Esophagus squamous epithelium (tissue), 5 donors: ENCODE measurements around the gene CENPM. TPM values are rescaled to one million over a fixed set of nuclear protein-coding genes. Genes with fewer than 3 reads are reported as not detected.

Source experiments
- DNase-seq: peaks from one replicate; lab custom pipeline; 2025; lab: John Stamatoyannopoulos, UW
- H3K27ac ChIP-seq, 4 donors: fragments of 200-600 bp; sonication (generic); one replicate each; pipeline ENCODE4 v1.5.1; 2016 to 2019; ENCODE audit warnings: mild to moderate bottlenecking in 1 of 4
- H3K27me3 ChIP-seq, 4 donors: fragments of 200-600 bp; sonication (generic); 1 replicate in 3 of 4; 2 replicates in 1 of 4; pipeline versions ENCODE4 v1.5.1 to v1.6.0; 2017 to 2021; ENCODE audit warnings: antibody characterized with exemption in 1 of 4
- H3K36me3 ChIP-seq, 3 donors: fragments of 200-600 bp; sonication (generic); one replicate each; pipeline ENCODE4 v1.5.1; 2016 to 2019
- H3K4me1 ChIP-seq, 3 donors: fragments of 200-600 bp; sonication (generic); one replicate each; pipeline ENCODE4 v1.5.1; 2017 to 2019
- H3K4me3 ChIP-seq, 4 donors: fragments of 200-600 bp; sonication (generic); 1 replicate in 3 of 4; 2 replicates in 1 of 4; pipeline ENCODE4 v1.5.1; 2016 to 2019; ENCODE audit warnings: mild to moderate bottlenecking in 2 of 4, moderate library complexity in 1 of 4
- H3K9me3 ChIP-seq, 3 donors: fragments of 200-600 bp; sonication (generic); one replicate each; pipeline ENCODE4 v1.5.1; 2016 to 2019
- CTCF ChIP-seq, 6 experiments: fragments of 450-650 bp in 4 of 6; fragments of 200-600 bp in 2 of 6; sonication (generic) in 2 of 6; IDR thresholded peaks; one replicate each; pipeline ENCODE4 v1.5.1; 2016 to 2019; ENCODE audit warnings: antibody characterized with exemption in 6 of 6, mild to moderate bottlenecking in 4 of 6, moderate library complexity in 4 of 6
- POLR2A ChIP-seq, 4 donors: fragments of 450-650 bp; IDR thresholded peaks; one replicate each; pipeline ENCODE4 v1.6.1; 2017; ENCODE audit warnings: antibody characterized with exemption in 4 of 4, mild to moderate bottlenecking in 4 of 4, moderate library complexity in 3 of 4
- WGBS, 2 donors: methylation state at CpG; one replicate each; pipeline ENCODE4 v1.1.5; 2018; 5-methylcytosine and 5-hydroxymethylcytosine counted together
- intact Hi-C: fragments of 100-400 bp; cut with DNase I; formaldehyde crosslinking; loops from one replicate; pipeline ENCODE4 v1.15.0; 2022
- small RNA-seq, 4 donors: library from RNA; depleted of rRNA; stranded (forward); fragments of <200 nt; gene quantifications; one replicate each; pipeline ENCODE3, GENCODE V24; 2016
- total RNA-seq, 4 donors: library from RNA; depleted of rRNA; stranded (reverse); fragments of >200 nt; gene quantifications; one replicate each; pipeline ENCODE4 v1.1.0, GENCODE V29; 2016
- donor health status: DM: yes; HTN: yes; CAD: no.

Gene CENPM
- total RNA-seq, 4 donors from 2014 or later, result 6.9 to 12.6 (median 10.5) TPM

GRCh38 chr22:41893591-41894375 lies 53.2 kb downstream of the CENPM start:
- no peak for DNase-seq
- Histone ChIP-seq H3K9me3 (no peaks in the 10 kb centered on the region), H3K27ac (no peak overlapping the region), H3K4me3 (no peak overlapping the region), H3K36me3 (peaks cover 41 to 100% (median 59%) of the 10 kb centered on the region in 3 donors), H3K4me1 (no peaks in the 10 kb centered on the region), H3K27me3 (no peaks in the 10 kb centered on the region)
- WGBS, 2 donors, result 75 to 84% methylated on average over 6 to 7 of the region's 7 CpGs
- intact Hi-C loops, result no loop called here
- TF ChIP-seq POLR2A (IDR thresholded peaks at IDR 0.05) (no peak), CTCF (IDR thresholded peaks at IDR 0.05) (no peak)

DNA sequence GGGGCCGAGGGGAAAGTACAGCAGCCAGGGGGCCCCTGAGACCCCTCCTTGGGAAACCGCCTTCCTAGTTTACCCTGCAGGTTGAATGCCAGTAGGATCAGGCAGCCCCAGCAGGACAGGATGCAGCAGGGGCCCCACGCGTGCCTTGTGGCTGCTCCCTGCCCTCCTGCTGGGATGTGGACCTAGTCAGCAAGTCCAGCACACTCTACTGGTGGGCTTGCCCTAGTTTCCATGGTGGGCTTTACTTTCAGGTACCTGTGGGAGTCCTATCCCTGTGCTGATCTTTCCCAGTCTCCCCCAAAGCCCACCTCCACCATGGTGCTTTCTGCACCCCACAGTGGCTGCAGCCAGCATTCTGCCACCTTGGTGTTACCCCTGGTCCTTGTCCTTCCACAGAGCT lies 54.2 kb downstream of the CENPM start:
- intact Hi-C loops, result no loop called here
- TF ChIP-seq POLR2A (IDR thresholded peaks at IDR 0.05), result no peak
- no peak for TF ChIP-seq CTCF (IDR thresholded peaks at IDR 0.05)
- no peak for DNase-seq
- Histone ChIP-seq H3K27me3 (no peaks in the 10 kb centered on the region), H3K4me1 (no peaks in the 10 kb centered on the region), H3K4me3 (no peak overlapping the region), H3K27ac (no peak overlapping the region), H3K9me3 (no peaks in the 10 kb centered on the region), H3K36me3 (peaks cover 38 to 100% (median 52%) of the 10 kb centered on the region in 3 donors)
- 96% methylated on average over 2 of the region's 4 CpGs; no CpG with 5 or more reads in 1 of the 2 donors for WGBS, 2 donors

- H3K4me3 ChIP-seq, result no peak overlapping the region
- intact Hi-C loops, result no loop called here
- H3K9me3 ChIP-seq, result no peaks in the 10 kb centered on the region
- H3K36me3 ChIP-seq, result peaks cover 33 to 100% (median 45%) of the 10 kb centered on the region in 3 donors
- TF ChIP-seq POLR2A (IDR thresholded peaks at IDR 0.05) (no peak), CTCF (IDR thresholded peaks at IDR 0.05) (no peak)
- H3K27me3 ChIP-seq, result no peaks in the 10 kb centered on the region
- no peak overlapping the region for H3K27ac ChIP-seq
- 92 to 98% methylated on average over 7 to 8 of the region's 9 CpGs for WGBS, 2 donors
- H3K4me1 ChIP-seq, result no peaks in the 10 kb centered on the region
- no peak for DNase-seq
Observed at GRCh38 chr22:41891407-41891806, 55.5 kb downstream of the CENPM start.

Small RNA genes within 50 kb of the gene (small RNA-seq; reads per million reads assigned to genes)
- 1.8 to 3.3 (median 3.0) reads per million in 4 donors for gene MIR33A

Other genes starting within 250 kb of the CENPM start
- 1 to 10 TPM in 1 of 4 donors, under 1 TPM in 3; 0.09 to 1.3 (median 0.52) TPM for gene MEI1, start 247.6 kb downstream of the CENPM start, total RNA-seq
- 1 to 10 TPM; 5.1 to 9.0 (median 7.2) TPM for gene CCDC134, start 146.5 kb downstream of the CENPM start, total RNA-seq
- 100 to 1,000 TPM in 2 of 4 donors, 10 to 100 TPM in 2; 72.8 to 138 (median 98.6) TPM for gene SREBF2, start 114.0 kb downstream of the CENPM start, total RNA-seq
- gene SHISA8, start 32.1 kb downstream of the CENPM start, total RNA-seq, result not detected
- gene TNFRSF13C, start 20.3 kb downstream of the CENPM start, total RNA-seq, result 1 to 10 TPM in 1 of 4 donors, under 1 TPM in 3; 0.19 to 1.9 (median 0.32) TPM
- 1 to 10 TPM in 1 of 4 donors, under 1 TPM in 3; 0.04 to 1.1 (median 0.34) TPM for gene SEPTIN3, start 22.3 kb upstream of the CENPM start, total RNA-seq
- under 1 TPM in 2 of 4 donors, not detected in 2; 0.08 to 0.95 TPM for gene WBP2NL, start 51.6 kb upstream of the CENPM start, total RNA-seq
- gene NAGA, start 123.7 kb upstream of the CENPM start, total RNA-seq, result 10 to 100 TPM; 14.9 to 24.8 (median 19.9) TPM
- 10 to 100 TPM in 2 of 4 donors, 1 to 10 TPM in 2; 6.3 to 14.5 (median 9.5) TPM for gene PHETA2, start 127.1 kb upstream of the CENPM start, total RNA-seq
- 10 to 100 TPM in 1 of 4 donors, 1 to 10 TPM in 3; 4.9 to 15.4 (median 8.6) TPM for gene SMDT1, start 132.5 kb upstream of the CENPM start, total RNA-seq
- gene NDUFA6, start 143.6 kb upstream of the CENPM start, total RNA-seq, result 10 to 100 TPM; 65.0 to 72.4 (median 67.1) TPM
- 1 to 10 TPM in 2 of 4 donors, under 1 TPM in 2; 0.35 to 1.5 (median 1.2) TPM for gene CYP2D6, start 183.7 kb upstream of the CENPM start, total RNA-seq